HG02885 (cell line): ENCODE results near the gene TRIM60.
A peak's percentile ranks its signal among the peaks of the same experiment; 100 is the strongest.
"Not testable (repeated sequence)": the region's sequence is repeated elsewhere in the genome, so short reads cannot be mapped to it uniquely, and the experiment has no call there.

Source experiments
- ATAC-seq: cut with Tn5 transposase; IDR thresholded peaks from one replicate; pipeline ENCODE4 v1.9.1; 2021; ENCODE audit warnings: mild to moderate bottlenecking; ENCODE audit not compliant: unreplicated experiment, poor library complexity

Gene TRIM60

DNA sequence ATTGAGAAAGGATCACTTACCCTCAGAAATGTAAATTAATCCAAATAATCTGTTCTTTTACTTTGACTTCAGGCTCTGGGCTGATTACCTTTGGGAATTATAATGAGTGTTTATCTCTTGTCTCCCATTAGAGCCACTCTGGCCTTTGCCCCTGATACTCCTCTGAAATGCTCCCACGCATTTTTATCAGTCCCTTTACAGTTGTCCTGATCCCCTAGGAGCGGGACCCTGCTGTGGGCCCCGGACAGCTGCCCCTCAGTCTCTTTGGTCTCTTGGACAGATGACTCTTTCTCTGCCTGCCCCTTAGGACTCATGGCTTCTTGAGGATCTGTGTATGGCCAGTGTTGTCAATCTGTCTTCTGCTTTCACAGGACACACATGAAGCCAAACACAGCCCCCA is 20.8 kb downstream of the TRIM60 start:
- ATAC-seq = no peak

DNA sequence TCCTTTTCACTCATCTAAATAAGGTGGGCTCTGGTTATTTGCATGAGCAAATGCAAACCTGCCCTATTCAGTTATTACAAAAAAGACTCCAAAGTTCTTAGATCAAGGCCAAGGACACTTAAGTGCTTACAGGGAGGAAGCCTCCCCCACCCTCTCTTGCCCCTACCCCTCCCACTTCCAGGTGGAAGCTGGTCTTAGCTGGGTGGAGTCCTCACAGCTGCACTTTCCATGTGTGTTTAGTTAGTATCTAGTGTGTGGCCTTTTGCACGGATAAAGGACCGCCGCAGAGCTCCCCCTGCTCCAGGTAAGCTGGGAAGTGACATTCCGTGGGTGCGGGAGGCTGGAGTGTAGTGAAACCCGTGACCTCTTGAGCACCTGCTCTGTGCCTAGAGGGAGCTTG is 21.8 kb downstream of the TRIM60 start, which contains the start of gene TRIM75:
Gene TRIM75 (plus strand): TSS at position 222 of the 400 bp plus-strand sequence. CDS start 5,282 bp downstream, outside the sequence.
- ATAC-seq = no peak

DNA sequence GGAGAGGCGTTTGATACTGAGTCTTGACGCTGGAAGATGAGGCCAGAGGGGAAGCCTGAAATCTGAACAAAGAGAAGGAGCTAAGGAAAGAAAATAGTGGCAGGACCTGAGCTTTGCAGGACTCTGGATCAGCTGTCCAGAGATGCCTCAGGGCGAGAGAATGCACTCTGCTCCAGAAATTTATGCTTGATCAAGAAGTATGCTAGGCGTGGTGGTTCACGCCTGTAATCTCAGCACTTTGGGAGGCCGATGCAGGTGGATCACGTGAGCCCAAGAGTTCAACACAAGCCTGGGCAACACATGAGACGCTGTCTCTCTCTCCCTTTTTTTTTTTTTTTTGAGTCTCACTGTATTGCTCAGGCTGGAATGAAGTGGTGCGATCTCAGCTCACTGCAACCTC is 23.8 kb downstream of the TRIM60 start:
- ATAC-seq = no peak

DNA sequence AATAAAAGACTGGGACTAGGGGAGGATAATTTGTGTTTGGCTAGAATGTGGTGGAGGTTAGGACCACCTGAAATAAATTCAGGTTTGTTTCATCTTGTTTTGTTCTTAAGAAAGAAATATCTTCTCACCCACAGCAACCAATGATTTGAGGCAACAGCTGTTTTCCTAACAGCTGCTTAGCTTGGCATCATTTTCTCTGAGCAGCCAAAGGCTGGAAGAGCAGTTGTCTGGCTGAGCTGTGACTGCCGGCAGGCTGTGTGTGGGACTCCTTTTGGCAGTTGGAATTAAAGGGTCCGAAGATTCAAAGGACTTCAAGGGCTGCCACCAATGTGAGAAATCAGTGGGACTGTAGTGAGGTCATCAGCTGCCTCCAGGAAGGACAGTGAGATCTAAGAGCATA is 26.9 kb downstream of the TRIM60 start:
- no peak for ATAC-seq

DNA sequence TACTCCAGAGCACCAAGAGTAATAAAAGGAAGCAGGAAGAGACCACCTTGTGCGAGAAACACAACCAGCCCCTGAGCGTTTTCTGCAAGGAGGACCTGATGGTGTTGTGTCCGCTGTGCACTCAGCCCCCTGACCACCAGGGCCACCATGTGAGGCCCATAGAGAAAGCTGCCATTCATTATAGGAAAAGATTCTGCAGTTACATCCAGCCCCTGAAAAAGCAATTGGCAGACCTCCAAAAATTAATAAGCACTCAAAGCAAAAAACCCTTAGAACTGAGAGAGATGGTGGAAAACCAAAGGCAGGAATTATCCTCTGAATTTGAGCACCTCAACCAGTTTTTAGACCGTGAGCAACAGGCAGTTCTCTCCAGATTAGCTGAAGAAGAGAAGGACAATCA is 27.6 kb downstream of the TRIM60 start:
- no peak for ATAC-seq

DNA sequence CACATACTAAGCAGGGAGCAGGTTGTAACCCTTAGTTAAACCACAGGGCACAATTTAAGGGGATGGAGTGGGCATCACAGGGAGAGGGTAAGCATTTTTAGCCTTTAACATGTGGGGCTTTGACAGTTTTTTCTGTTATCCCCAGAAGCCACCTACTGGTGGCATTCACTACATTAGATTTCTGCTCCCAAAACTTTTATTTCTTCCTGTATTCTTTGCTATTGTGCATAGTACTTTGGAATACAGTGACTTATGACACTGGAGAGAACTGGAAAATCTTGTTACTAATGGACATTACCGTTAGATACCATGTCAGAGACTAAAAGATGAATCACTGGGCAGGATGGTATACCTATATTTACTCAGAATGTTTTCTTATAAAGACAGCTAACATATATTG is 29.1 kb downstream of the TRIM60 start:
- no peak for ATAC-seq

DNA sequence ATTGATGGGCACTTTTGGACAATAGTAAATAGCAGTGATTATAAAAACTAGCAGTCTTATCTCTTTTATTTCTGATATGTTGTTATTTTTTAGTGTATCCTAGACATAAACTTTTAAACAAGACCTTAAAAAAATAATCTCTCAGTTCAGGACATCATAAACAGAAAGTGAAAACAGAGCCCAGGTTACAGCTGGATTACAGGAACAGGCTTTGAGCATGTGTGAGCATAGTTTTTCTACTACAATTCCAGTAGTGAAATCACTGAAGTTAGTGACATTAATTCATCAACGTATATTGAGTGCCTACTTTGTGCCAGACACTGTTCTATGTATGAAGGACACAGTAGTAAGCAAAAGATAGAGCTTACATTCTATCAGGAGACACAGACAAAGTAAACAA is 38.8 kb downstream of the TRIM60 start:
- no peak for ATAC-seq

DNA sequence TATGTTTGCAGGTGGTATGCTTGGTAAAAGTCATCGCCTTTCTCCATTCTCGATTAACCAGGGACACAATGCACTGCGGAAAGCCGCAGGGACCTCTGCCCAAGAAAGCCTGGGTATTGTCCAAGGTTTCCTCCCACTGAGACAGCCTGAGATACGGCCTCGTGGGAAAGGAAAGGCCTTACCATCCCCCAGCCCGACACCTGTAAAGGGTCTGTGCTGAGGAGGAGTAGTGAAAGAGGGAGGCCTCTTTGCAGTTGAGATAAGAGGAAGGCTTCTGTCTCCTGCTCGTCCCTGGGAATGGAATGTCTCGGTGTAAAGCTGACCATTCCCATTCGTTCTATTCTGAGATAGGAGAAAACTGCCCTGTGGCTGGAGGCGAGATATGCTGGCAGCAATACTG is 41.5 kb downstream of the TRIM60 start:
- not testable (repeated sequence) for ATAC-seq

DNA sequence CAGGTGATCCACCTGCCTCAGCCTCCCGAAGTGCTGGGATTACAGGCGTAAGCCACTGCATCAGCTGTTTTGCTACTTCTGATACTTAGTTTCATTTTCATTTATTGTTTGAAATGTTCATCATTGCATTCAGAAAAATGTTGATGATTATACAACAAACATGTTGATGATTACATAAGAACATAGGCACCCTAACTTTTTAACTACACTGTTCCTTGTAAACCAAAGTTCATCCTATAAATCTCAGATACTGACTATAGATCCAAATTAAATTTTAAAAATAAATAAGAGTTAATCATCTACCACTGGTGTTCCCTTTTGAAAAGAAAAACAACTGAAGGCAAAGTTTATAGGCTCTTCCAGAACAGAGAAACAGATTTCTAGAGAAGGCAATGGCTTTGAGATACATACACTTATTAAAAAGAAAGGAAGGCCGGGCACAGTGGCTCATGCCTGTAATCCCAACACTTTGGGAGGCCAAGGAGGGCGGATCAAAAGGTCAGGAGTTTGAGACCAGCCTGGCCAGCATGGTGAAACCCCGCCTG is 45.3 kb downstream of the TRIM60 start:
- no peak for ATAC-seq

DNA sequence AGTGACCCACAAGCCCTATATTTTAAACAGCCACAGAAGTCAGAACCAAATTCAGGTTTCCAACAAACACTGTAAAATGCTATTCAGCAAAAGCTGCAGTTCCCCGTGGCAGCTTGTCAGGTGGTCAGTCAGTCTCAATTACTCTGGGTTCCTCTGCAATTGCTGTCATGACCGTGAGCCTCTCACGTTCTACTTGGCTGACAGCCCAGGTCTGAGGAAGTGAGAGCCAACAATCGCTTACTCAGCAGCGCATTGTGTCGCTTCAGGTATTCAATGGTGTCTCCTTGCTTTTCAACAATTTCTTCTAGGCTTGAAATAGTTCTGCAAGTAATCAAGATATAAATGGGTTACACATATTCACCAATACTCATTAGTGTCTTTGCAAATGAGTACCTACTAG is 47.7 kb downstream of the TRIM60 start:
- peak; percentile 92 for ATAC-seq

DNA sequence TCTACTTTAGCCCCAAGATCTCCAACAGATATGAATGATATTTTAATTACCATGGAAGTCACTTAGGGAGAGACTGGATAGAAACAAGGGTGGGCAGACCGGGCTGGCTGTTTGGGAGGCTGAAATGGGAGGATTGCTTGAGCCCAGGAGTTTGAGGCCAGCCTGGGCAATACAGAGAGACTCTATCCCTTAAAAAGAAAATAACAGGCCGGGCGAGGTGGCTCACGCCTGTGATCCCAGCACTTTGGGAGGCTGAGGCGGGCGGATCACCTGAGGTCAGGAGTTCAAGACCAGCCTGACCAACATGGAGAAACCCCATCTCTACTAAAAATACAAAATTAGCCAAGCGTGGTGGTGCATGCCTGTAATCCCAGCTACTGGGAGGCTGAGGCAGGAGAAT is 53.0 kb downstream of the TRIM60 start:
- ATAC-seq = not testable (repeated sequence)

DNA sequence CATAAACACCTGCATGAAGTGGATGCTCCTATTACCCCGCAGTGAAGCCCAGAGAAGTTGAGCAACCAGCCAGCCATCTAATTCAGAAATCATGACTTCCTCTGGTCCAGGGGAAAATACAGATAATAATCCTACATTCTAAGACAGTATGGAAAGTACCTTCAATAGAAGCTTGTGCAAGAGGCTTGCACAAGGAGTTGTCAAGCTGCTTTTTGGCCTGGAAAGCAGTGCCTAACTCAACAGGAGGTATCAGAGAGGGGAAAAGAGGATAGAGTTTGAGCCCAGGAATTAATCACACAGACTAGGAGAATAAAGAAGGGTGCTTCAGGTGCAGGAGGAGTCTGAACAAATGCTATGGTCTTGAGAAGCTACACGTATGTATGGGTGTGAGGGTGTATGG is 54.1 kb downstream of the TRIM60 start:
- ATAC-seq = no peak

DNA sequence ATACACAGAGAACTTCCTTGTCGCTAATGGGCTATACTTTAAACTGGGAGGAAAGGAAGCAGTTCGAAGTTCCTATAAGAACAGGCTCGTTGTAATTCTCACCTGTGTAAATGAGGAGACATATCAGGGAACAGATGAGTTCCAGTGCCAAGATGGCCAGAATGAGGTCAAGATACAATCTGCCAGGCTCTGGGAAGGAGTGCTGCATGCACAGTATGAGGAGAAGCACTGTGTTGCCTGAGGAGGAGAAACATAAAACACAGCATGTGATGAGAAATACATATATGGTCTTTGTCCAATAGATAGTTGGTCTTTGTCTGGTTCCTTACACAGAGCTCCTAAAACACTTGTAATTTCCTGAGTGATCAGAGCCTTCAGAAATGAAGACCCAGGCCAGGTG is 56.6 kb downstream of the TRIM60 start:
- ATAC-seq = no peak
